SIG-M5 treated with dmso at 0.1 percent for 504 hours (cell line): ENCODE results near the gene SCAF4.
"Not testable (repeated sequence)": the region's sequence is repeated elsewhere in the genome, so short reads cannot be mapped to it uniquely, and the experiment has no call there.

ENCODE experiments used
- DNase-seq: peaks from one replicate; lab custom pipeline; 2025; ENCODE audit not compliant: unreplicated experiment; lab: John Stamatoyannopoulos, UW

Gene SCAF4, protein sequence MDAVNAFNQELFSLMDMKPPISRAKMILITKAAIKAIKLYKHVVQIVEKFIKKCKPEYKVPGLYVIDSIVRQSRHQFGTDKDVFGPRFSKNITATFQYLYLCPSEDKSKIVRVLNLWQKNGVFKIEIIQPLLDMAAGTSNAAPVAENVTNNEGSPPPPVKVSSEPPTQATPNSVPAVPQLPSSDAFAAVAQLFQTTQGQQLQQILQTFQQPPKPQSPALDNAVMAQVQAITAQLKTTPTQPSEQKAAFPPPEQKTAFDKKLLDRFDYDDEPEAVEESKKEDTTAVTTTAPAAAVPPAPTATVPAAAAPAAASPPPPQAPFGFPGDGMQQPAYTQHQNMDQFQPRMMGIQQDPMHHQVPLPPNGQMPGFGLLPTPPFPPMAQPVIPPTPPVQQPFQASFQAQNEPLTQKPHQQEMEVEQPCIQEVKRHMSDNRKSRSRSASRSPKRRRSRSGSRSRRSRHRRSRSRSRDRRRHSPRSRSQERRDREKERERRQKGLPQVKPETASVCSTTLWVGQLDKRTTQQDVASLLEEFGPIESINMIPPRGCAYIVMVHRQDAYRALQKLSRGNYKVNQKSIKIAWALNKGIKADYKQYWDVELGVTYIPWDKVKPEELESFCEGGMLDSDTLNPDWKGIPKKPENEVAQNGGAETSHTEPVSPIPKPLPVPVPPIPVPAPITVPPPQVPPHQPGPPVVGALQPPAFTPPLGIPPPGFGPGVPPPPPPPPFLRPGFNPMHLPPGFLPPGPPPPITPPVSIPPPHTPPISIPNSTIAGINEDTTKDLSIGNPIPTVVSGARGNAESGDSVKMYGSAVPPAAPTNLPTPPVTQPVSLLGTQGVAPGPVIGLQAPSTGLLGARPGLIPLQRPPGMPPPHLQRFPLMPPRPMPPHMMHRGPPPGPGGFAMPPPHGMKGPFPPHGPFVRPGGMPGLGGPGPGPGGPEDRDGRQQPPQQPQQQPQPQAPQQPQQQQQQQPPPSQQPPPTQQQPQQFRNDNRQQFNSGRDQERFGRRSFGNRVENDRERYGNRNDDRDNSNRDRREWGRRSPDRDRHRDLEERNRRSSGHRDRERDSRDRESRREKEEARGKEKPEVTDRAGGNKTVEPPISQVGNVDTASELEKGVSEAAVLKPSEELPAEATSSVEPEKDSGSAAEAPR

DNA sequence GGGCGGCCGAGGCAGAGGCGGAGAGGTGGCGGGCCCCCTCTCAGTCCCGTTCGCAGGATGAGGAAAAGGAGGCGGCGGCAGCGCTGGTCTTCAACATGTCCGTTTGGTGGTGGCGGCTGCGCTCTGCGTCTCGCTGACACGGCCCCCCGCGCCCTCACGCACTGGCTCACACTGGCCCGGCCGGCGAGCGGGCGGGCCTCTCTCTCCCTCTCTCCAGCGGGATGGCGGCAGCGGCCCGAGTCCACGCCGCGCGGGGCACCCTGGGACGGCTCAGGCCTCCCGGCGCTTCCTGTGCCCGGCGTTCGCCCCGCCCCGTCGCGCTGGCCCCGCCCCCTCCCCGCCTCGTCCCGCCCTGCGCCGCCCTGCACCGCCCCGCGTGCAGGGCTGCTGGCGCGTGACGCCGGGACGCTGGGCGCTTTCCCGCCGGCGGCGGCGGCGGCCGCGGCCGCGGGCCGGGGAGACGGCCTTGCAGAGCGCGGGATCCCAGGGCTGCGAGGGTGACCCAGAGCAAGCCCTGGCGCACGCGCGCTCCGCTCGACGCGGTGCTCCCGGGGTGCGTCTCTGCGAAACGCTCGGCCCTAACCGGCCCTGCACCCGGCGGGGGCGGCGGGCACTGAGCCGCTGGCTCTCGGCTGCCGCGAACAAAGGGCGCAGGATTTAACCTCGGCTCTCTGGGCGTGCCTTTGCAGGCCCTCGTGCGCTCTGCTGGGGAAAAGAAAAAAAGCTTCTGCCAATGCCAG is at the start of gene SCAF4:
Gene SCAF4 (minus strand): TSS at position 262 of the 740 bp plus-strand sequence. CDS start 426 bp downstream, outside the sequence.
- peak; percentile 80 for DNase-seq

DNA sequence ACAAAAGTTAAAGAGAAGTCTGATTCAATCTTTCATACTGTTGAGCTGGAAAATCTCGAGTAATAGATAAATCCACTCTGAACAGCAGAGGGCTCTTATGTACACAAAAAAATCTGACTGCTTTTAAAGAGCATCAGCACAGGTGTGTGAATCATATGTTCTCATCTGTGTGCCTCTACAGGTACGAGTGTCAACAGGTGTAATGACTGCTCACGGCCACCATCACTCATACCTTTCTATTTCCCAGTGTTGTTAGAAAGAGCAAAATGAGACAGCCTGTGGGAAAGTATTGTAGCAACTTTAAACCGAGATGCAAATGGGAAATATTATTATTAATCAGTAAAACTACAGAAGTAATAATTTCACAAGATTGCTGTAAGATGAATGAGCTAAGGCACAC is 49.0 kb upstream of the SCAF4 start:
- peak; percentile 15 for DNase-seq

DNA sequence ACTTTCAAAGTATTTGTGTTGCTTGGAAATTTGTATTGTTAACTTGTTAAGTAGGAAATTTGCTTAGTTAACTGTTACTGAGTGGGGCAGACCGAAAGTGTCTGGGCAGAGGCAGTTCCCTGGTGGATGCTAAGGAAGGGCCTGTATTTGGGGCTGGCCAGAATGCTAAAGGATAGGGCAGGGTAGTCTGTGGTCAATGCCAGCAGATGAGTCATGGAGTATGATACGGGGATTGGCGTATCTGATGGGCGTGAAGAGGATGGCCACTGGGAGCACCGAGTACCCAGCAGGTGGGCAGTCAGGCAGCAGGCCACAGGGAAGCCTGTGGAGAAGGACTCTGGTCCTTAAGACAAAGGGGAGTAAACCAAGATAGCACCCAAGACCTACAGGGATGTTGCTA is 46.6 kb upstream of the SCAF4 start:
- DNase-seq: no peak

DNA sequence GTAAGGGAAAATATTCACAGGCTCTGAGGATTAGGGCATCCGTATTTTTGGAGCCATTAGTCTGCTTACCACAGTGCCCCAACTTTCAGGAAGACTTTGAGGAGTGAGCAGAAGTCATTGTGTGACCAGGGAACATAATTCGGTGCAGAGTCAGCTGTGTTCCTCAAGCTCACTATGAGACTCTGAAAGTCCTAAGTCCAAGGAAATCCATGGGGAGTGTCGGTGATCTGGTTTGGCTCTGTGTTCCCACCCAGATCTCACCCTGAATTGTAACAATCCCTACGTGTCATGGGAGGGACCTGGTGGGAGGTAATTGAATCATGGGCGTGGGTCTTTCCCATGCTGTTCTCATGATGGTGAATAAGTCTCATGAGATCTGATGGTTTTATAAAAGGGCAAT is 45.9 kb upstream of the SCAF4 start:
- DNase-seq: no peak

DNA sequence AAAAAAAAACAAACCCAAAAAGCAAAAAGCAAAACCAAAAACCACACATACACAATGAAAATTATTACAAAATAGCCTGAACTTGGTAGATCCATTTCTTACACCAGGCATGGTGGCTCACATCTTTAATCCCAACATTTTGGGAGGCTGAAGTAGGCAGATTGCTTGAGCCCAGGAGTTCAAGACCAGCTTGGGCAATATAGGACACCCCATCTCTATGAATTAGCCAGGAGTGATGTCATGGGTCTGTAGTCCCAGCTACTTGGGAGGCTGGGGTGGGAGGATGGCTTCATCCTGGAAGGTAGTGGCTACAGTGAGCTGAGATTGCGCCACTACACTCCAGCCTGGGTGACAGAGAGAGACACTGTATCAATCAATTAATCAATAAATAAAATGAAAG is 42.1 kb upstream of the SCAF4 start:
- DNase-seq: no peak

DNA sequence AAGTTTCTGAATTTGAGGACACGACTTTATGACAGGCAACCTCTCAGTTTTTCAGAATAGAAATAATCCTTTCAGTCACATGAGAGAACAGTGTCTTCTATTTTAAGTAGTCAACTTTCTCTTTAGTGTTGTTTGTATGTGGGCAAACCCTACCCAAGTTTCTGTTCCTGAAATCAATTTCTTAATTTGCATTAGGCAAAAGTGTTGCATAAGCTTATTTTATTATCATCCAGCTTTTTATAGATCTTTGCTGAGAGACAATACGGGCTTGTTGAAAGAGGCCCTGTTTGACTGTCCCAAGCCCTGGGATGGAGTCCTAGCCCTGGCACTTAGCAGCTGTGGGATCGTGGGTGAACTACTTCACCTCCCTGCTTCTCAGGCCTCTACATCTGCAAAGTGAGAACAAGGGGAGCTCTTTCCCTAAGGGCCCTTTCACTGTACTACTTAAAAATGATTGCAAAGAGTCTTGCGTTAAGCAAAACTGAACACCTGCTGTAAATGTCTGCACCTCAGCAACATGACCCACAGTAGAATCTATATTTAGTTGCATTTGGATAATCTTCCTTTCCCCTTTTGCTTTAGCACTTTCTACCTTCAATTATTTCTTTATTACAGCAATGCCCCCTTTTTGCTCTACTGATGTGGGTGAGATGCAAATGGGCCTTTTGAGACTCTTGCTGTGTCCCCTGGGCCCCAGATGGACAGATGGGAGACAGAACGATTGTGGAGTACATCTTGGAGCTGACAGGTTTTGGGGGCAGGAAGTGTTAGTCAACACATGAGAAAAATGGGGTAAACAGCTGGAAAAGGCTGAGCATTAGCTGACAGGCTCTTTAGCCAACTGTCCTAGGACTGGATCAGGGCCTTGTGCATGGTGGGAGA is 41.0 kb upstream of the SCAF4 start:
- DNase-seq: peak; percentile 91

DNA sequence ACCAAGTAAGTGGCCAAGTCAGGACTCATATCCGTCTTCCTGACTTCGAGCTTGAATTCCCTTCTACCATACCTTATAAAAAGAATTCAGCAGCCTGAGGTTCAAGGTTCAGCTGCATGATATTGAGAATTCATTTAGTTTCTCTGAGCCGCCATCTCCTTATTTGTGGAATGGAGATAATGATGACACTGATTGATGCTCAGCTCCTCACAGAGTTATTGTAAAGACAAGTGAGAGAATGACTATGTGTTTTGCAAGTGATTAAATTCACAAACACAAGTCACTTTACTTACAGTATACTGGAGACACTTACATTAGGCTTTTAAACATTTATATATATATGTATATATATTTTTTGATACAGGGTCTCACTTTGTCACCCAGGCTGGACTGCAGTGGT is 39.8 kb upstream of the SCAF4 start:
- no peak for DNase-seq

DNA sequence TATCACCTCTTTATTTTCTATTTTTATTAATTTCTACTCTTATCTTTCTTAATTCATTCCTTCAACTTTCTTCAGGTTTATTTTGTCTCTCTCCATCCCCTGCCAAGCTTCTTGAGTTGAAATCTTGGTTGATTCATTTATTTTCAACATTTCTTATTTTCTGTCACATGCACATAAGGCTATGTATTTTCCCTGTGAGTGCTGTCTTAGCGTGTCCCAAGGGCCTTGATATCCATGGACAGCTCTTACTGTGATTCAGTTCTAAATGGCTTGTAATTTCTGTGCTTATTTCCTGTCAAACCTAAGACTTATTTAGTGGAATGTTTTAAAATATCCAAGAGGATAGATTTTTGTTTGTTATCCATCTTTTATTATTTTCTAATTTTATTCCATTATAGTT is 36.8 kb upstream of the SCAF4 start:
- no peak for DNase-seq

DNA sequence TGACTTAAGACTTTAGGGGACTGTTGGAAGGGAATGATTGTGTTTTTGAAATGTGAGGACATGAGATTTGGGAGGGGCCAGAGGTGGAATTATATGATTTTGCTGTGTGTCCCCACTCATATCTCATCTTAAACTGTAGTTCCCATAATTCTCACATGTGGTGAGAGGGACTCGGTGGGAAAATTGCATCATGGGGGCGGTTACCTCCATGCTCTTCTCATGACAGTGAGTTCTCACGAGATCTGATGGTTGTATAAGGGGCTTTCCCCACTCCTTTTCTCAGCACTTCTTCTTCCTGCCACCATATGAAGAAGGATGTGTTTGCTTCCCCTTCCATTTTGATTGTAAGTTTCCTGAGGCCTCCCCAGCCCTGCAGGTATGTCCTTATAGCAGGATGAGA is 35.0 kb upstream of the SCAF4 start:
- no peak for DNase-seq

DNA sequence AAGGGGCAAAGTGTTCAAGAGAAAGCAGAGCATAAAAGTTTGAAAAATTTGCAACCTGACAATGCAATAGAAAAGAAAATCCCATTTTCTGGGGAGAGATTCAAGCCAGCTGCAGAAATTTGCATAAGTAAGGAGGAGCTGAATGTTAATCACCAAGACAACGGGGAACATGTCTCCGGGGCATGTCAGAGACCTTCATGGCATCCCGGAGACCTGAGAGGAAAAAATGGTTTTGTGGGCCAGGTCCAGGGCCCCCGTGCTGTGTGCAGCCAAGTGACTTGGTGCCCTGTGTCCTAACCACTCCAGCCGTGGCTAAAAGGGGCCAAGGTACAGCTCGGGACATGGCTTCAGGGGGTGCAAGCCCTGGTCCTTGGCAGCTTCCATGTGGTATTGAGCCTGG is 33.9 kb upstream of the SCAF4 start:
- DNase-seq: not testable (repeated sequence)

DNA sequence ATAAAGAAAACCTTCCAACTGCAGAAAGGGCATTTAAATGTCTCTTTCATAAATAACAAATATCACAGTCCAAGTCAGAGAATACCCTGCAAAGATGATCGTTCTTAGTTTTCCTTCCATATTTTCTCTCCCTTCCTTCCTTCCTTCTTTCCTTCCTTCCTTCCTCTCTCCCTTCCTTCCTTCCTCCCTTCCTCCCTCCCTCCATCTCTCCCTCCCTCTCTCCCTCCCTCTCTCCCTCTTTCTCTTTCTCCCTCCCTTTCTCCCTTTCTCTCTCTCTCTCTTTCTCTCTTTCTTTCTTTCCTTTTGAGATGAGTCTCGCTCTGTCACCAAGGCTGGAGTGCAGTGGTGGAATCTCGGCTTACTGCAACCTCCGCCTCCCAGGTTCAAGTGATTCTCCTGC is 29.0 kb upstream of the SCAF4 start:
- DNase-seq: no peak

DNA sequence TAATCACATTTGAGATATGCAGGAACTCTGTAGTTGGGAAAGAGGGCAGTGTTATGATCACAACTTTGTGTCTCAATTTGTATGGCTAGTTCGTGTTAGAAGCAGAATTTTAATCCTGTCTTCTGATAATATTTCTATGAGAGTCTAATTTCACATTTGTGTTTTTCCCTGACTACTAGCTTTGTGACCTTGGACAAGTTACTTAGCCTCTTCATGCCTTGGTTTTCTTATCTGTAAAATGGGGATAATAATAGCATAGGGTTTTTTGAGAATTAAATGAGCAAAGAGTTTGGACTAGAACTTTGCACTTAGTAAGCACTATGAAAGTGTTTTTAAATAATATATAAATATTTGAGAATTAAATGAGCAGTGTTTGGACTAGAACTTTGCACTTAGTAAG is 24.9 kb upstream of the SCAF4 start:
- no peak for DNase-seq

DNA sequence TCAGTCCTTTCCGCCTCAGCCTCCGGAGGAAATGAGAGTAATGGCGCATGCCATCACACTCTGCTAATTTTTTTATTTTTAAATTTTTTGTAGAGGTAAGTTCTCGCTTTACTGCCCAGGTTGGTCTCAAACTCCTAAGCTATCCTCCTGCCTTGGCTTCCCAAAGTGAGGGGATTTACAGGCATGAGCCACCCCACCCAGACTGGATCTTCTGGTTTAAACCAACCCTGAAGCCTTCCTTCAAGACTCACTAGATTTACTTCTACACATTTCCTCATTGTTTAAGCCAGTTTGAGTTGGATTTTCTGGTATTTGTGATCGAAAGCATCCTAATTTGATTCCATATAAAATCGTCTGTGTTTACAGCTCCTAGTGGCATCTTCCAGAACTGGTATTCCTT is 23.1 kb upstream of the SCAF4 start:
- DNase-seq: no peak

DNA sequence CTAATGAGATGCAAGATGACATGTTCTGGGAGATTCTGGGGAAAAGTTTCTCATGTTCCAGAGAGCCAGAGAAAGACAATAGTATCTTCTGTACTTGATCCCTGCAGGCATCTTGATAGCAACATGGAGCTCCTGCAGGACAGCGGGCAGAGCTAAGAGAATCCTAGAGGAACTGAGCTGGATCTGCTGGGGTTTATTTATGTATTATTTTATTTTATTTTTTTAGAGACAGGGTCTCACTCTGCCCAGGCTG is 22.7 kb upstream of the SCAF4 start:
- DNase-seq: no peak

DNA sequence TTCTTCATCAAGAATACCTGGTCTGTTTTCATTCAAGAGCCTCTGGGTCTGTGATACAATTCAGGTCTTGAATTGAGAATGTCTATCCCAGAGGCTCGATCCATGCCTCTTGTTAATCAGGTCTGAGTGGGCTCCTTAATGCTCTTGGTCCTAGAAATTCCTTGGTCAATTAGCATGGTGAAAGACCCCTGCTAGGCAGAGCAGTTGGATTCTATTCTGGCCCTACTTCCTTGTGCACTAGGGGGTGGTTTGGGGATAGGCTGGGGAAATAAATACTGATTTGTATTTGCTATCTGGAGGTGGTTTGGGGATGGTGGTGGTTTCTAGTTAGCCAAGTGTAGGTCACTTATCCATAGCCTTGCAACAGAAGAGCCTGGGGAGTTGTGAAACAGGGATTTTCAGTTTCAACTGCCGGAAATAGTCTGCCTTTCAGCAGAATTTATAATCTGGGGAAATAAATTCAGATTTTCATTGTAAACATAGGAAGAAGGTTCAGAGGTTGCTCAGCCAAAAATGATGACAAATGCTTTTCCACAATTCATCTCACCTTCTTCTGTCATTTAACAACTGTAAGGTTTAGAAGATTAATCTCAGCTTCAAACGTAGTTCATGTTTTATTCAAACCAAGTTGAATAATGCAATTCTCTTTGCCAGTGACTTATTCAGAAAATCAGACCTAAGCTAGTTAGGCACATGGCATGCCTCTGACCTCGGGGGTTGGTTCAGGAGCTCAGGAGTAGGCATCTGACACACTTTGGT is 22.2 kb upstream of the SCAF4 start:
- peak; percentile 20 for DNase-seq

DNA sequence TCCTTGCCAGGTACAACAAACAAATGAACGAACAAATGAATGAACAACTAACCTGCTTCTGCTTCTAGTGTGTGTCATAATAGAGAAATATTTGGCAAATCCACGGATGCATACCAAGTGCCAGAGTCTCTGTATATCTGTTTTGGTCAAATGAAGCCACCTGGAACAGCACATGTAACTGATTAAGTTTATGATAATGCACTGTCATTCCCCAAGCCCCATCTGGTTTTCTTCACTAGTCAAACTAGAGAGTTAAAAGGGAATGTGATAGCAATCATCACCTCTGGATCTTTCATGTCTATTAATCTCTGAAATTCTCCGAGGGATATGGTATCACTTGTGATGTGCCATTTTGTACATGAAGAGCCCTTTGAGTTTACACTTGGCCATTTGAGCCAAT is 21.0 kb upstream of the SCAF4 start:
- DNase-seq: no peak

DNA sequence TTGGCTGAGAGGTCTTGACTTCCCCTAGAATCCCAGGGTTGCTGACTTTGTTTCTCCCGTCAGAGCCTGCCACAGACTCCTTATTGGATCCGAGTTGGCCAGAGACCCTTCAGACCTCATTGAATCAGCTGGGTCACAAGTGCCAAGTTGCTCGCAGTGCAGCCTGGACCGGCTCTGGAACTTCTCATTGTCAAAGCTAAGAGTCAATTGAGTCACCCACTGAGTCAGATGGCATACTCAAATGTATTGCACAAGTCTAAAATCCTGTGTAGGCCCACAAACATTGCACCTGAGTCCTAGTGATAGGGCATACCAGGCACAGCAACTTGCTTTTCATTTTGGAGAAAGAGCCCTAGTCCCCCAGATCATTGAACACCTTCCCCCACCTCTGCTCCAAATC is 20.4 kb upstream of the SCAF4 start:
- no peak for DNase-seq

DNA sequence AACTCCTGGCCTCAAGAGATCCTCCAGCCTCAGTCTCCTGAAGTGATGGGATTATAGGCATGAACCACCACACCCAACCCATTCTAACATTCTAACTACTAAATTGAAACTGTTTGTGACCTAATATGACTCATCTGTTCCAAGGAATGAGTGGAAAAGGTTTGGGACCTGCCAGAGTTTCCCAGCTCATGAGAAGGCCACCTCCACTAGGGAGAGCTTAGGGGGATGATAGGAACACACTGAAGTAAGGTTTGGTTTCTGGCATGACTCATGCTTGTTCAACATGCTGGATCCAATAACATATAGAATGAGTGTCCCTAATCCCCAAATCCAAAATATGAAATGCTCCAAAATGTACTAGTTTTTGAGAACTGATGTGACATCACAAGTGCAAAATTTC is 18.9 kb upstream of the SCAF4 start:
- DNase-seq: no peak

DNA sequence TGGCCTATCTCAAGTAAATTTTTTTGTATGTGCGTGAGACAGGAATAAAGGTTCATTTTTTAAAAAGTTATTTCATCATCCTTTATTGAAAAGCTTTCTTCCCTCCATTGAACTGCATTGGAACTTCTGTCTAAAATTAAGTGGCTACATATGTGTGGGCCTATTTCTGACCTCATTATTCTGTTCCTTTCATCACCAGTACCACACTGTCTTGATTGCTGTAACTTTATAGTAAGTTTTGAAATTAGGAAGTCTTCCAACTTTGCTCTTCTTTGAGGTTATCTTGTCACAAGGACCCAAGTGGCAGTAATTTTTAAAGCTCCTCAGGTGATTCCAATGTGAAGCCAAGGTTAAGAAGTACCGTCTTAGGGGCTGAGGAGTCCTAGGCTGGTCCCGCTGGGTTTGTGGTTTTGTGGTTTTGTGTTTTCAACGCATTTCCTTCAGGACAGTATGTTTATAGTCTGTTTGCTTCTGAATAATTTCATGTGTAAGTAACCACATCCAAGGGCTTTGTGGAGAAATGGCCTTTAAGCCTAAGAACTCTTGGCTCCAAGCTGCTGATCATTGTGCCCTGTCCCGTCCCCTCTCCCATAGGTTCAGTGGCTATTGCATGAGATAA is 12.4 kb upstream of the SCAF4 start:
- peak; percentile 48 for DNase-seq
